GM19455 (cell line): ENCODE data around the gene UBE2C.

Experiments used
- ATAC-seq: cut with Tn5 transposase; IDR thresholded peaks from one replicate; pipeline ENCODE4 v1.9.1; 2021; ENCODE audit not compliant: unreplicated experiment

Gene UBE2C

GRCh38 chr20:45833030-45833882 is 20.8 kb downstream of the UBE2C start, which contains the start of gene SNX21:
Gene SNX21, plus strand, starts transcription at chr20:45833799. Its CDS starts 121 bp downstream, at chr20:45833920.
- peak; percentile 60 for ATAC-seq

DNA sequence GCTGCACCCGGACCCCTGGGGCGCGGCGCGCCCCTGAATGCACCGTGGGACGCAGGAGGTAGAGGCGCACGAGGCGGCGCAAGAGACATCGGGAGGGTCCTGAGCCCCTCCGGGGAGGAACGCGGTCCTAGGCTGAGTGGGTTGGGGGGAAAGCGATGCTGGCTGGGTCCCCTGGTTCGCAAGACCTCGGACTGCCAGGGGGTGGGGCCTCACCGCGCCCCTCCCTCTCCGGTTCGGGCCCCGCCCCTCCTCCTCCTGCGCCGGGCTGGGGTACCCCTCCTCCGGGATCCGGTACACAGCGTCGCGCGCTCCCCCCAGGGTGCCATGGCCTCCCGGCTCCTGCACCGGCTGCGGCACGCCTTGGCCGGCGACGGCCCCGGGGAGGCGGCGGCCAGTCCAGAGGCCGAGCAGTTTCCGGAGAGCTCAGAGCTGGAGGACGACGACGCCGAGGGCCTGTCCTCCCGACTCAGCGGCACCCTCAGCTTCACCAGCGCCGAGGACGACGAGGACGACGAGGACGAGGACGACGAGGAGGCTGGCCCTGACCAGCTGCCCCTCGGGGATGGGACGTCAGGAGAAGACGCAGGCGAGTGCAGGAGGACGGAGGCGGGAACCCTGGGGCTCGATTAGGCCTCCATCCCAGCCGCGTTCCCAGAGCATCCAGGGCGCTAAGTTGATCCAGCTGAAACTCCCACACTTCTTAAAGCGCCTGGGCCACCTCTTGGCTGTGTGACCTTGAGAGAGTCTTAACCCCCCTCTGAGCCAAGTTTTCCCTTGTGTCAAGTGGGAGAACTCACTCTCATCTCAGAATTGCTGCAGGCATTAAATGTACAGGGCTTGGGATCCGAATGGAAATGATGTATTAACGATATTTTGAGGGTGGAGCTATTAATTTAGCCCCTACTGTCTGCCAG is 21.7 kb downstream of the UBE2C start:
- peak; percentile 61 for ATAC-seq

- ATAC-seq, result no peak
Measured at GRCh38 chr20:45834797-45835161, 22.3 kb downstream of the UBE2C start.

GRCh38 chr20:45835329-45835765 is 22.9 kb downstream of the UBE2C start:
- no peak for ATAC-seq

DNA sequence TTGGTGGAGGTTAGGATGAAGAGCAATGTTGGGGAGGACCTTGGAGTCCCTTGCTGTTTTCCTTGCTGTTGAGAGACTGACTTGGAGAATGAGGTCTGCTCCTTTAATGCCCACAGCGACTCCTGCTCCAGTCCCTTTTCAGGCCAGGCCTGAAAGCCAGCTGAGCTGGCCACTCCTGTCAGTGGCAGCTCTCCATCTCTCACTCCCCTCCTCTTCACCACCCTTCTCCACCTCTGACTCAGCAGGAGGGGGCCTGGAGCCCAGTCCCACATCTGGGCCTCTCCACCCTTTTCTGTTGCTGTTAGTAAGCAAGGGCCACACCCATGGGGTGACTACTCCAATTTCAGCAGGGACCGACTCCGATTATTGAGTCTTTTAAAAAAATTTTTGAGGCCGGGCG is 23.4 kb downstream of the UBE2C start:
- ATAC-seq, result no peak

DNA sequence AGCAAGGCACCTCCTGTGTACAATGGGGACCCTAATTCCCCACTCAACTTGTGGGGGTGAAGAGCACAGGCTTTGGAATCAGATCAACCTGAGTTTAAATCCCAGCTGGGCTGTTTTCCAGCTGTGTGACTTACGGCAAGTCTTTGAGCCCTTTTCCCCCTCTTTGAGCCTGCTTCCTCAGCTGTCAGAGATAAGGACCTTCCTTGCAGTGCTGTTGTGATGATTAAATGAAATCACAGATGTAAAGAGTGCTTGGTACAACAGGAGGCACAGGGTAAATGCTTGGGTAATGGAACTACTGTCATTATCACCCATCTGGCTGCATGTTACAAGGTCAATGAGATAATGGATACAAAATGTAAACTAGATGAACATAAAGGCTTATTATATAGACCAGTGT is 24.4 kb downstream of the UBE2C start:
- no peak for ATAC-seq

- ATAC-seq, result no peak
Measured at GRCh38 chr20:45840700-45841198, 28.3 kb downstream of the UBE2C start.

GRCh38 chr20:45841407-45842129 is 29.1 kb downstream of the UBE2C start:
- ATAC-seq, result no peak

DNA sequence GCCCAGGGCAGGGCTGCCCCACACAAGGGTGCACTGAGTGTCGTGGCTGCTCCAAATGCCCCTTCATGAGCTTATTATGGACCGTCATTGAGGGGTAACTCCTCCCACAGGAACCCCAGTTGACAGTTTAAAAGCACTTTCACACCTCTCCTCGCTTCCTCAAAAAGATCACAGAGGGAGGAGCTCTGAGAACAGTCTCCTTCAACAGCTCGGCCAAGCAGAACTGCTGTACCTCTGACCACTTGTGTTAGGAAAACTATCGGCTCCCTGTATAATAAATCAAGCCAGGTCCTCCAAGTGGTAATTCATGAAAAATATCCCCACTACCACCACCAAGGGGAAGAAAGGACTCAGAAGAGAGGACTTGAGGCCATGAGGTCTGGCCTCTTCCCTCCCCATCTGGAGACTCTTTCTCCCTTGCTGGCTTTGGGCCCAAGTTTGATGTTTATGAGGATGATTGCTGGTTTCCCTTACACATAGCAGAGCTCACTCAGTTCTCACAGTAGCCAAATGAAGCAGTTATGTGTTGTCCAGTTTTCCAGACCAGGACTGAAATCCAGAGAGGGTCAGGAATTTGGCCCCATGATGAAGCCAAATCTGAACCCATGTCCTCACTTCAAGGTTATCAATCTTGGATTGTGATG is 29.8 kb downstream of the UBE2C start:
- no peak for ATAC-seq

GRCh38 chr20:45843506-45843905 is 31.1 kb downstream of the UBE2C start:
- no peak for ATAC-seq

- ATAC-seq, result no peak
Measured at GRCh38 chr20:45845452-45845851, 33.0 kb downstream of the UBE2C start.

- ATAC-seq, result no peak
Measured at GRCh38 chr20:45848421-45848820, 36.0 kb downstream of the UBE2C start.

DNA sequence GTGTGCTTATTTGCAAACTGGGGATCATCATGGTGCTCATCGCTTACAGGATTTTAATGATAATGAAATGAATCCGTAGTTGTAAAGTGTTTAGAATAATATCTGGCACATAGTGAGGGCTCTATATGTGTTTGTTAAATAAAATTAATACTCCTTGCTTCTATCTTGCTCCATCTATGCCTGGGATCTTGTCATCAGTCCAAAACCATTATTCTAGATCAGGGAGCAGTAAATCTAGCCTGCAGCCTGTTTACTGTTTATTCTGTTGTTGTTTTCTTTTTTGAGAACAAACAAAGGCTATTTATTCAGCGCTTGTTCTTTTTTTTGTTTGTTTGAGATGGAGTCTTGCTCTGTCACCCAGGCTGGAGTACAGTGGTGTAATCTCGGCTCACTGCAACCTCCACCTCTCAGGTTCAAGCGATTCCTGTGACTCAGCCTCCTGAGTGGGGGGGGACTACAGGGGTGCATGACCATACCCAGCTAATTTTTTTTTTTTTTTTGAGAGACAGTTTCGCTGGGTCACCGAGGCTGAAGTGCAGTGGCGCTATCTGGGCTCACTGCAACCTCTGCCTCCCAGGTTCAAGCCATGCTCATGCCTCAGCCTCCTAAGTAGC is 36.6 kb downstream of the UBE2C start:
- ATAC-seq, result no peak

DNA sequence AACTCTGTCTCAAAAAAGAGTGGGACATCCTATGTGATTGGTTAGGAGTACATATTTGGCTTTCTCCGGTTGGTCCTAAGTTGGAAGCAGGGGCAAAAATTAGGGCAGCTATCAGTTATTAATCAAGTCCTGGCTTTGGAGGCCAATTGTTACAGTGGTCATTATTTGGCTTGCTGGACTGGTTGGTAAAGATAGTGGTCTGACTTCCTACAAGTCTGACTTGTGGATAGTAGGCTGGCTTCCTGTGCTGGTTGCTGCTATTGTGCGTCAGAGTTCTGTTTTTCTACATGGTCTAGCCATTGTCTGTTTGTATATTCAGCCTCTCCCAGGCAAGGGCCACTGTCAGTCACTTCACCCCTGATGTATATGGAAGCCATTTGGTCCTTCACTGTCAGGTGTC is 37.8 kb downstream of the UBE2C start:
- no peak for ATAC-seq

GRCh38 chr20:45850926-45851325 is 38.5 kb downstream of the UBE2C start:
- no peak for ATAC-seq

DNA sequence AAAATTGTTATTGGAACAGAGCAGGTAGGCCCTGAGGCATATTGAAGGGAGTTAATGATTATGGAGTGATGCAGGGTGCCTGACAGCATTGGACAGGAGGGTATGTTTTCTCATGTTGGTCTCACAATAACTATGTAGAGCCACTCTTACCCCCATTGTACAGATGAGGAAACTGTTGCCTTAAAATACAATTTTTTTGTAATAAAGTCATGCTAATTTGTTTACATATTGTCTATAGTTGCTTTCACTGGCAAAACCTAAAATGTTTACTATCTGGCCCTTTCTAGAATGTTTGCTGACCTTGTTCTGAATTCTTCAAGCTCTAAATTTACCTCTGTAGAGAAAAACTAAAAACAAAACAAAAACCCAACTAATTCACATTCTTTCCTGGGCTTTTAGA is 39.1 kb downstream of the UBE2C start:
- no peak for ATAC-seq

DNA sequence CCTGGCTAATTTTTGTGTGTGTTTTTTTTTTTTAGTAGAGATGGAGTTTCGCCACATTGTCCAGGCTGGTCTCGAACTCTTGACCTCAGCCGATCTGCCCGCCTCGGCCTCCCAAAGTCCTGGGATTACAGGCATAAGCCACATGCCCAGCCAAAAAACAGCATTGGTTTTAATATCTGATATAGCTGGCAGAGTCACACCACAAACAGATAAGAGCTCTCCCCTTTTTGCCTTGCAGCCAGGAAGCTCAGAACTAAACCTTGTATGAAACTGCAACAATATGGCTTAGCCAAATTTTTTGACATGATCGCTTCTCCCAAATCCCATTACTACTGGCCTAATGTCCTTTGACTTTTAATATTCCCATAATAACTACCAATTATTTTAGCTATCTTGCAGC is 39.9 kb downstream of the UBE2C start:
- ATAC-seq, result no peak

DNA sequence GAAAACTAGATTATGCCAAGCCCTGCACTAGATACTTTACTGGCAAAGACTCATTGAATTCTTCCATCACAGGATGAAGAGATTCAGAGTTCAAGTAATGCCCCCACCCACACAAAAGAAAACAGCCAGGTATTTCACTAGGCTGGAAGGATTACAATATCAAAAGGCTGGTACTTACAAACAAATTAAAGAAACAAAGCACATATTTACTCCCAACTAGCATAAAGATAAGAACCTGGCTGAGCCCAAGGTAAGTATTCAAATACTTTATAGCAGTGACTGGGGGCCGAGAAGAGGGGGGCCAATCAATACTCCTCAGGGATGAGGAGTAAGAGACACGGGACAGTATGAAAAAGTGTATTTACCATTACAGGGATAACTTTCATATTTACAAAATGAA is 41.0 kb downstream of the UBE2C start:
- ATAC-seq, result no peak

DNA sequence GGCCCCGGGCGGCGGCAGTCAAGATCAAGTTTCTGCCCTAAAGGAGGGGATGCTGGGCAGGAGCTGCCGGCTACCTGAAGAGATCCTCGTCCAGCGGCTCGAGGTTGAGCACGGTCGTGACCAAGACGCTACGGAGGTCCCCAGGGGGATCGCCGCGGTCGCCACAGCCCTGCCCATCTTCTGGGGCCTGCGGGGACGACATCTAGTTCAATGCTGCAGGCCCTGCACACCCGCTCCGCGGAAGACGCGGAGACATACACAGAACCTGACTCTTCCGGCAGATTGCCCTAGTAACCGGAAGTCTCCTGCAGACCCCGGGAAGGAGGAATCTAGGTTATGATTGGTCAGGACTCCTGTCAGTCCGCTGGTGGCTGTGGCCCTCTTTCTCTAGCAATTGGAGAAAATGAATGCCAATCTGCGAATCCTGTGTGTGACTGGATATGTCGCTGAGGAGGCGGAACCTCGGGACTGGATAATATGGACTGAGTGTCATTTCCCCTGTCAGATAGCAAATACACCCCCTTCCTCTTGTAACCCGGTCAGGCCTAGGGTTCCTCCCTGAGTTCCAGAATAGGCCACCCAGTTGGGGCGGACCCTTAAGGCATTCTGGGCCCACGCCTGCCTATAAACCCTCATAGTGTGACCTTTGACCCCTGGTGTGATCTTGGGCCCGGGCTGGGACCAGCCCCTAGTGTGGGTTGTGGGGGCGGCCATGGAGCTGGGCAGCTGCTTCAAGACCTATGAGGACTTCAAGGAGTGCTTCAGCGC is 44.9 kb downstream of the UBE2C start, which contains the start of the genes ACOT8 and ZSWIM3:
TSS of gene ACOT8 (minus strand) at position 279 of the 768 bp plus-strand sequence. CDS start at position 202, 77 bp downstream.
TSS of gene ZSWIM3 (plus strand) at position 501 of the 768 bp plus-strand sequence. CDS start at position 713, 212 bp downstream.
- peak; percentile 95 for ATAC-seq
